ENCODE results near the gene GUK1.
A peak's percentile ranks its signal among the peaks of the same experiment; 100 is the strongest.

Gene GUK1, protein sequence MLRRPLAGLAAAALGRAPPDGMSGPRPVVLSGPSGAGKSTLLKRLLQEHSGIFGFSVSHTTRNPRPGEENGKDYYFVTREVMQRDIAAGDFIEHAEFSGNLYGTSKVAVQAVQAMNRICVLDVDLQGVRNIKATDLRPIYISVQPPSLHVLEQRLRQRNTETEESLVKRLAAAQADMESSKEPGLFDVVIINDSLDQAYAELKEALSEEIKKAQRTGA

GRCh38 chr1:228139931-228140723 lies at the start of gene GUK1:
GUK1 (plus strand) TSS chr1:228140279; CDS start chr1:228140303, 24 bp downstream.
- DNase-seq (ENCODE audit: low read depth, low spot score) = peak; percentile 99

DNA sequence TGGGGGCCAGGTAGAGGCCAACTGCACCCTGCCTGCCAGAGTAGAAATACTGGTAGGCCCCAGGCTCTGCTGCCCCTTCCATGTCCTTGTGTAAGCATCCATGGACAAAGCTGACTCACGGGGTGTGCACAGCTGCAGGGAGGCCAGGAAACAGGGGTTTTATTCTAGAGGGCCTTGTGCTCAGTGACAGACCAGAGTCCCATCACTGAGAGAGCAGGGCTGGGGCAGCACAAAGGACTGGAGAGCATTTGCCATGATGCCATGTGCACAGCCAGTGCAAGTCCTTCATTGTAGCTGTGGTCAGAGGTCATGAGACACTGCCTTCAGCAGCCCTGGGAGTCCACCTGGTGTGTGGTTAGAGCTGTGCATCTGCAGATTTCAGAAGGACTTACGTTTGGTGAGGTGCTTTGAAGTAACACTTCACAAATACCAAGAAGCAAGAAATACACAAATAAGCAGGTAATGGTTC lies 49.4 kb upstream of the GUK1 start:
- DNase-seq (ENCODE audit: low read depth, low spot score) = no peak

DNA sequence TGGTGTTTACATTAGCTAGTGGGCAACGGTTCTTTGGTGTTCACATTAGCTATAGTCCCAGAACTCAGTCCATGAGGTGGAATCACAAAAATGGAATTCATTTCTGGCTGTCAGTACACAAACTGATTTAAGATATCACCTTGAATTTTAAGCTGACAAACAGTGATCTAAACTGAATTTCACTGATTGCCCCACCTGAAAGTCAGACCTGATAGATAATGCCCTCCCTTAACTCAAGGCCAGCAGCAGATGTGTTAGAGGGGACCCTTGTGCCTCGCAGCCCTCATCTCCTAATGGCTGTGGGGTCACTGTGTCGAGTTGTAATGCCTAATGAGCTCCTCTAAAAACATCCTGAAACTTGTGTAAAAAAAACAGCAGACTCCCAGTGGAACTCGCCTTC lies 49.0 kb upstream of the GUK1 start:
- no peak for DNase-seq (ENCODE audit: low read depth, low spot score)

DNA sequence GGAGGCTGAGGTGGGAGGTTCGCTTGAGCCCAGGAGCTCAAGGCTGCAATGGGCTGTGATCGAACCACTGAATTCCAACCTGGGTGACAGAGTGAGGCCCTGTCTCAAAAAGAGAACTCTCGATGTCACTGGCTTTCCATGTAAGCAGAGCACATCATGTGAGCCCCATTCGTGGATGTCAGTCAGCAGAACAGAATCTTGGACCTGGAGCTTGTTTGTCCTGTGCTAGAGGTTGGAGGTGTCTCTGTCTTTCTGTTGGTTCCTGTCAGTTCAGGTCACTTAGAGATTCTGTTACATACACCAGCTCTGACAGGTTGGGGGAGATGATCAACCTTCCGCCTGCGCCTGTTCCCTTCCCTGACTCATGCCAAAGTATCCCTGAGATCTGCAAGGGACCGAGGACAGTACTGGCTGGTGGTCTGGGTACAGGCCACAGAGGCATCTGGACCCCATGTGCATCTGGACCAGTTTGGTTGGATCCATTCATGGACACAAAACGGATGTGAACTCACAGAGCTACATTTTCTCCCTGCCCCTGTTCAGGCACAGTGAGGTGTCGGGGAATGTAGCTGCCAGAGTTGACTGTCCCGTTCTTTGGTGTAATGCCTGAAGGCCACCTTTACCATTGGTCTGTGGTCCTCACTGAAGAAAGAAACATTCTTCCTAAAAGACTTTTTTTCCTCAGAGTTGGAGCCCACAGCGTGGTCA lies 47.6 kb upstream of the GUK1 start:
- no peak for DNase-seq (ENCODE audit: low read depth, low spot score)

- DNase-seq (ENCODE audit: low read depth, low spot score) = no peak
Measured at GRCh38 chr1:228093050-228093906, 46.8 kb upstream of the GUK1 start.

- no peak for DNase-seq (ENCODE audit: low read depth, low spot score)
Measured at GRCh38 chr1:228094432-228095016, 45.6 kb upstream of the GUK1 start.

GRCh38 chr1:228095161-228095560 lies 44.9 kb upstream of the GUK1 start:
- DNase-seq (ENCODE audit: low read depth, low spot score) = no peak

DNA sequence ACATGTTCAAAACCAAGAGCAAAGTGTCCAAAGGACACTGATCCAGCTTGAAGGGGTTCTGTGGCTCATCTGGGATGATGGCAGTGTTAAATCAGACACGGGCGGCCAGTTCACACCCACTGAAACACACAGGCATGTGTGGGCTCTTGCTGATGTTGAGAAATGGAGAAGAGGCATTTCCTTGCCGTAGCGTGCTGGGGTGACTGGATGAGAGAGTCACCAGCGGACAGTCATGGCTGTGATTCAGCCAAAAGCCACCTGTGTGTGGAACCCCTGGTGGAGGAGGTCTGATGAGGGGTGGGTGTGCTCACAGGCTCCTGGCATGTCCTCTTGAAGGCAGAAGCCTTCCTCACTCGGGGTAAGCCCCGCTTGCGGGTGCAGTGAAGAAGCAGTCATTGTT lies 44.1 kb upstream of the GUK1 start:
- no peak for DNase-seq (ENCODE audit: low read depth, low spot score)

GRCh38 chr1:228096416-228097332 lies 43.4 kb upstream of the GUK1 start:
- DNase-seq (ENCODE audit: low read depth, low spot score) = no peak

DNA sequence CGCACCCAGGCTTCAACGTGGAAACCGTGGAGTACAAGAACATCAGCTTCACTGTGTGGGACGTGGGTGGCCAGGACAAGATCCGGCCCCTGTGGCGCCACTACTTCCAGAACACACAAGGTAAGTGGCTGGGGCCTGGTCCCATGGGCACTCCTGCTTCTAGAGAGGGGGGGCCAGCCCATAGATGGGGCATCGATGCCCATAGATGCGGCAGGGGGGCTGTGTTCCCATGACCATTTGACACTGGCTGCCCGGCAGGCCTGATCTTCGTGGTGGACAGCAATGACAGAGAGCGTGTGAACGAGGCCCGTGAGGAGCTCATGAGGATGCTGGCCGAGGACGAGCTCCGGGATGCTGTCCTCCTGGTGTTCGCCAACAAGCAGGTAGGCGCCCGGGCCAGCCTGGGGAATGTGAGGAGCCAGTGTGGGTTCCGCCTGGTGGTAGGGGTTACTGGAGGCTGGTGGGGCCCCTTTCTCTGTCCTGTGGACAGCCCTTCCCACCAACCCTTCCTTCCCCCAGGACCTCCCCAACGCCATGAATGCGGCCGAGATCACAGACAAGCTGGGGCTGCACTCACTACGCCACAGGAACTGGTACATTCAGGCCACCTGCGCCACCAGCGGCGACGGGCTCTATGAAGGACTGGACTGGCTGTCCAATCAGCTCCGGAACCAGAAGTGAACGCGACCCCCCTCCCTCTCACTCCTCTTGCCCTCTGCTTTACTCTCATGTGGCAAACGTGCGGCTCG lies 42.6 kb upstream of the GUK1 start:
- DNase-seq (ENCODE audit: low read depth, low spot score) = no peak

DNA sequence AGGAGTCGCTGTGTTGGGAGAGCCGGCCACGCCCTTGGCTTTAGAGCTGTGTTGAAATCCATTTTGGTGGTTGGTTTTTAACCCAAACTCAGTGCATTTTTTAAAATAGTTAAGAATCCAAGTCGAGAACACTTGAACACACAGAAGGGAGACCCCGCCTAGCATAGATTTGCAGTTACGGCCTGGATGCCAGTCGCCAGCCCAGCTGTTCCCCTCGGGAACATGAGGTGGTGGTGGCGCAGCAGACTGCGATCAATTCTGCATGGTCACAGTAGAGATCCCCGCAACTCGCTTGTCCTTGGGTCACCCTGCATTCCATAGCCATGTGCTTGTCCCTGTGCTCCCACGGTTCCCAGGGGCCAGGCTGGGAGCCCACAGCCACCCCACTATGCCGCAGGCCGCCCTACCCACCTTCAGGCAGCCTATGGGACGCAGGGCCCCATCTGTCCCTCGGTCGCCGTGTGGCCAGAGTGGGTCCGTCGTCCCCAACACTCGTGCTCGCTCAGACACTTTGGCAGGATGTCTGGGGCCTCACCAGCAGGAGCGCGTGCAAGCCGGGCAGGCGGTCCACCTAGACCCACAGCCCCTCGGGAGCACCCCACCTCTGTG lies 41.7 kb upstream of the GUK1 start:
- DNase-seq (ENCODE audit: low read depth, low spot score) = no peak

GRCh38 chr1:228099331-228099732 lies 40.7 kb upstream of the GUK1 start:
- DNase-seq (ENCODE audit: low read depth, low spot score) = no peak

DNA sequence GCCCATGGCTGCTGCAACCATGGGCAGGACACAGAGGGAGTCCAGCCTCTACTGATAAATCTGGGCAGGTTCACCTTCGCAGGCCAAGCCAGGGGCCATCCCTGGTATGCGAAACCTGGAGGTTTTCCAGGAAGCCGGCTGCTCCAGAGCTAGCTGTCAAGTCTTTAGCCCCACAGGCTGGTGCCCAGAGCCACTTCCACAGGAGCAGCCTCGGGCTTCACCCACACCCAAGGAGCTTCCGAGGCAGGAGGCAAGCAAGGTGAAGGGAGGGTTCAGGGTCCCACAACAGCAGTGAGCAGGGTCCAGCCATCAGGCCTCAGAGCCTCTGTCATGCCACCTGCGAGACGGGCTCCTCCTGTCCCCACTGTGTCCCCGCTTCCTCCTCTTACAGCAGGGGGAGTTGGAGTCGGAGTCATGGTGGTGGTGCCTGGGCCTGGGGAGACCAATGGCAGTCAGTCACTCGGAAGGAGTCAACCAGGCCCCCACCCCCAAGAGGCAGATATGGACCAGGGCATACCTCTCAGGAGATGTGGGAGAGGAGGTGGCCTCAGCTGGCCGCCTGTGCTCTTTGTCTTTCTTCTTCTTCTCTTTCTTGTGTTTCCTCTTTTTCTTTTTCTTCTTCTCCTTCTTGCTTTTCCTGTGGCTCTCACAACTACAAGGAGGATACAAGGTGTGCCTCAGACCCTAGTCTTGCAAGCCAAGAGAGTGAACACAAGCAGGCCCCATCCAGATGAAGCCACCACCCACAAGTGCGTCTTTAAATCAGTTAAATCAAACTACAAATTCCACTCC lies 39.1 kb upstream of the GUK1 start:
- DNase-seq (ENCODE audit: low read depth, low spot score) = no peak

- DNase-seq (ENCODE audit: low read depth, low spot score) = no peak
Measured at GRCh38 chr1:228101614-228101993, 38.5 kb upstream of the GUK1 start.

- DNase-seq (ENCODE audit: low read depth, low spot score) = no peak
Measured at GRCh38 chr1:228101994-228102790, 37.9 kb upstream of the GUK1 start.

GRCh38 chr1:228102791-228103620 lies 37.1 kb upstream of the GUK1 start, which contains the start of gene C1orf35:
C1orf35 (minus strand) TSS chr1:228103325; CDS start chr1:228103227, 98 bp downstream.
- DNase-seq (ENCODE audit: low read depth, low spot score) = peak; percentile 77

All from brain pericyte (primary cell).